ENCODE measurements around the gene IGF2BP1.

The IGF2BP1 gene

GRCh38 chr17:48997103-48997826 is at the start of gene IGF2BP1:
IGF2BP1 (plus strand) TSS chr17:48997385; CDS start chr17:48997746, 361 bp downstream.
- no peak for DNase-seq

- no peak for DNase-seq
Measured at GRCh38 chr17:48951572-48951971, 45.6 kb upstream of the IGF2BP1 start.

GRCh38 chr17:48952904-48953303 is 44.3 kb upstream of the IGF2BP1 start:
- DNase-seq = no peak

GRCh38 chr17:48954300-48954755 is 42.9 kb upstream of the IGF2BP1 start:
- no peak for DNase-seq

- DNase-seq = no peak
Measured at GRCh38 chr17:48960834-48961515, 36.2 kb upstream of the IGF2BP1 start.

- DNase-seq = no peak
Measured at GRCh38 chr17:48961516-48962233, 35.5 kb upstream of the IGF2BP1 start.

GRCh38 chr17:48970224-48970623 is 27.0 kb upstream of the IGF2BP1 start:
- no peak for DNase-seq

GRCh38 chr17:48970865-48971687 is 26.1 kb upstream of the IGF2BP1 start:
- DNase-seq = no peak

GRCh38 chr17:48972749-48973097 is 24.5 kb upstream of the IGF2BP1 start:
- DNase-seq = no peak

- DNase-seq = no peak
Measured at GRCh38 chr17:48973806-48974205, 23.4 kb upstream of the IGF2BP1 start.

- DNase-seq = no peak
Measured at GRCh38 chr17:48981927-48982539, 15.2 kb upstream of the IGF2BP1 start.

- no peak for DNase-seq
Measured at GRCh38 chr17:48985436-48986245, 11.5 kb upstream of the IGF2BP1 start.

- DNase-seq = no peak
Measured at GRCh38 chr17:48989100-48989499, 8.1 kb upstream of the IGF2BP1 start.

- no peak for DNase-seq
Measured at GRCh38 chr17:48990882-48991357, 6.3 kb upstream of the IGF2BP1 start.

- DNase-seq = no peak
Measured at GRCh38 chr17:48992444-48992843, 4.7 kb upstream of the IGF2BP1 start.

GRCh38 chr17:48993305-48993704 is 3.9 kb upstream of the IGF2BP1 start:
- no peak for DNase-seq

- DNase-seq = no peak
Measured at GRCh38 chr17:48993951-48994350, 3.2 kb upstream of the IGF2BP1 start.

- DNase-seq = no peak
Measured at GRCh38 chr17:48994549-48995303, 2.5 kb upstream of the IGF2BP1 start.

- no peak for DNase-seq
Measured at GRCh38 chr17:48995304-48995973, 1.7 kb upstream of the IGF2BP1 start.

Data from activated effector memory CD4-positive, alpha-beta T cell treated with Interleukin-2 at 50 U/mL for 16 hours (primary cell).